ENCODE measurements around the gene CIBAR2. TPM values are rescaled to one million over a fixed set of nuclear protein-coding genes. Genes with fewer than 3 reads are reported as not detected.

CIBAR2 gene
- total and polyA plus RNA-seq, 10 of the 15 experiments (the other 5 are each of a cell fraction or from before 2014, with no cell fraction given) = 0.05 to 0.16 (median 0.07) TPM; not detected in 7

- TF ChIP-seq CUX1 (IDR thresholded peaks at IDR 0.05; ENCODE audit: insufficient replicate concordance, low read depth, low read length) (no peak), ETV6 (conservative IDR thresholded peaks at IDR 0.05 in 1 of 2, IDR thresholded peaks at IDR 0.05 in 1 of 2; ENCODE audit: borderline replicate concordance in 1 of 2, low read depth in 1 of 2) (no peak), RFX5 (IDR thresholded peaks at IDR 0.05; ENCODE audit: low read depth, low read length) (no peak), ZBTB33 (IDR thresholded peaks at IDR 0.05) (no peak), RAD51 (IDR thresholded peaks at IDR 0.05) (no peak), ESRRA (IDR thresholded peaks at IDR 0.05; ENCODE audit: low read length) (no peak), MLLT1 (IDR thresholded peaks at IDR 0.05) (no peak), E2F8 (IDR thresholded peaks at IDR 0.05; ENCODE audit: low read depth, partially characterized antibody) (no peak), JUND (IDR thresholded peaks at IDR 0.05; ENCODE audit: low read depth, low read length) (no peak), SUZ12 (IDR thresholded peaks at IDR 0.05; ENCODE audit: unreplicated experiment) (no peak)
Observed at GRCh38 chr16:85132456-85133289, 20.4 kb upstream of the CIBAR2 start (continued).
